T-helper 22 cell (primary cell): ENCODE data around the gene ANKRD53.
"Not testable (repeated sequence)": the region's sequence is repeated elsewhere in the genome, so short reads cannot be mapped to it uniquely, and the experiment has no call there.

ENCODE experiments used
- DNase-seq: peaks from one replicate; pipeline ENCODE4 v3.0.0-alpha.2; 2020; ENCODE audit warnings: low read depth

The ANKRD53 gene

GRCh38 chr2:70991142-70991541, 12.7 kb downstream of the ANKRD53 start:
- DNase-seq, result no peak

- DNase-seq, result no peak
These were observed 13.3 kb downstream of the ANKRD53 start for GRCh38 chr2:70991742-70992141.

GRCh38 chr2:70992945-70993853, 14.8 kb downstream of the ANKRD53 start:
- DNase-seq, result no peak

- no peak for DNase-seq
These were observed 15.7 kb downstream of the ANKRD53 start for GRCh38 chr2:70994009-70994698.

DNA sequence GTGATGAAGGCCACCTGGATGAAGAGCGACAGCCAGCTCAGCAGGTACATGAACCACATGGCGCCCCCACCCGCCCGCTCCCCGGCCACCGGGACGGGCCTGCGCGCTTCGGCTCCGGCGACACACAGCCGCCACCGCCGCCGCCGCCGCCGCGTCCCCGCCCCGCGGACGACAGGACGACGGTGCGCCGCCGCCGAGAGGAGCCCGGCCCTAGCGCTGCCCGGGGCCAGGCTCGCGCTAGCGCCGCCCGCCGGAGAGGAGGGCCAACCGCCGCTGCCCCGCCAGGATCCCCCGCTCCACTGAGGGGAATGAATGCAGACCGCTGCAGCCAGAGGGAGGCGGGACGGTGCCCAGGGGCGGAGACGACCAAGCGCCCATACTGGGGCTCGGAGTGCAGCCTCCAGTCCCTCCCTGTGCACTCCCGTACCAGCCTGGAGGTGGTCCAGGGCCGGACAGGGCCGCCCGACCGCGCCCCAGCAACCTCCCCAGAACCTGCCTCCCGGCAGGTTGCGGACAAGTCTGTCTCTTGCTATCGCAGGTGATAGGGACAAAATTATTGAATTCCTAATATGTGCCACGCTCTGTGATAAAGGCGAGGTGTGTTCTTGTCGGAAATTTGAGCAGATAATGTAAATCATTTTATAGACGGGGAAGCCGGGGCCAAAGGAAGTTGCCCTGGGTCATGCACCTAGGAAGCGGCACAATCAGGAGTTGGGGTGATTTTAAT, 16.4 kb downstream of the ANKRD53 start, which contains the start of gene TEX261:
Gene TEX261 (minus strand): TSS at position 175 of the 727 bp plus-strand sequence. CDS start 116 bp downstream, at position 59.
- peak; percentile 80 for DNase-seq

DNA sequence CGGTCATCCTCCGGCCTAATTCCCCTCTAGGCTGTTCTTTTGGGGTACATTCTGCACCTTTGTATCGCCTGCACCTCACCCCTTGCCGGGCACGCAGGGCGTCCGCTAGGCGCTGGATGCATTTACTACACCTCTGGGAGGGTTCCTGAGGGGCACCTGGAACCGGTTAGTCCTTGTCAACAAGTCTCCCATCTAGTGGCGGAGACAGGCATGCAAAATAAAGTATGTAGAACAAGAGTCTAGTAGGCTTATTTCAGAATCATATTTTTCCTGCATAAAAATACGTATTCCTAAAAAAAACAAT, 16.9 kb downstream of the ANKRD53 start:
- DNase-seq, result peak; percentile 42

GRCh38 chr2:70998885-70999284, 20.5 kb downstream of the ANKRD53 start:
- DNase-seq, result not testable (repeated sequence)

GRCh38 chr2:70999362-70999761, 20.9 kb downstream of the ANKRD53 start:
- no peak for DNase-seq

DNA sequence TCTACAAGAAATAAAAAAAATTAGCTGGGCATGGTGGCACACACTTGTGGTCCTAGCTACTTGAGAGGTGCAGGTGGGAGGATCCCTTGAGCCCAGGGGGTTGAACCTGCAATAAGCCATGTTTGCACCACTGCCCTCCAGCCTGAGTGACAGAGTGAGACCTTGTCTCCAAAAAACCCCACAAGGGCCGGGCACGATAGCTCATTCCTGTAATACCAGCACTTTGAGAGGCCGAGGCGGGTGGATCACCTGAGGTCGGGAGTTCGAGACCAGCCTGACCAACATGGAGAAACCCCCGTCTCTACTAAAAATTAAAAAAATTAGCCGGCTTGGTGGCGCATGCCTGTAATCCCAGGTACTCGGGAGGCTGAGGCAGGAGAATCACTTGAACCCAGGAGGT, 21.5 kb downstream of the ANKRD53 start:
- not testable (repeated sequence) for DNase-seq

- DNase-seq, result peak; percentile 56
These were observed 22.6 kb downstream of the ANKRD53 start for GRCh38 chr2:71000780-71001591.

DNA sequence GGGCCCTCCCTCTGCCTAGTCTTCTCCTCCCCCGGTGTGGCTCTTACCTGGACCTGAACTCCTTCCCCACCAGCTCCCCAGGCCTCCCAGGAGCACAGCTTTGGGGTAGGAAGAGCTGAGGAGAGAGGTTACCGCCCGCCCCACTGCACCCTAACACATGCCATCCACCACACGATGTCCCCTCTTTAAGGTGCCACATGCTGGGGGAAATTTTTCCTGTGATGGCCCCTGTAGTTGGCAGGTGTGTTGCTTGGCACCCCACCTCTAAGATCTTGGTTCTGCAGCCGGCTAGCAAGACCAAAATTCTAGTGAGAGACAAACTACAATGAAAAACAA, 23.1 kb downstream of the ANKRD53 start:
- no peak for DNase-seq

- no peak for DNase-seq
These were observed 23.6 kb downstream of the ANKRD53 start for GRCh38 chr2:71001981-71002570.

- DNase-seq, result no peak
These were observed 25.0 kb downstream of the ANKRD53 start for GRCh38 chr2:71003396-71003795.

DNA sequence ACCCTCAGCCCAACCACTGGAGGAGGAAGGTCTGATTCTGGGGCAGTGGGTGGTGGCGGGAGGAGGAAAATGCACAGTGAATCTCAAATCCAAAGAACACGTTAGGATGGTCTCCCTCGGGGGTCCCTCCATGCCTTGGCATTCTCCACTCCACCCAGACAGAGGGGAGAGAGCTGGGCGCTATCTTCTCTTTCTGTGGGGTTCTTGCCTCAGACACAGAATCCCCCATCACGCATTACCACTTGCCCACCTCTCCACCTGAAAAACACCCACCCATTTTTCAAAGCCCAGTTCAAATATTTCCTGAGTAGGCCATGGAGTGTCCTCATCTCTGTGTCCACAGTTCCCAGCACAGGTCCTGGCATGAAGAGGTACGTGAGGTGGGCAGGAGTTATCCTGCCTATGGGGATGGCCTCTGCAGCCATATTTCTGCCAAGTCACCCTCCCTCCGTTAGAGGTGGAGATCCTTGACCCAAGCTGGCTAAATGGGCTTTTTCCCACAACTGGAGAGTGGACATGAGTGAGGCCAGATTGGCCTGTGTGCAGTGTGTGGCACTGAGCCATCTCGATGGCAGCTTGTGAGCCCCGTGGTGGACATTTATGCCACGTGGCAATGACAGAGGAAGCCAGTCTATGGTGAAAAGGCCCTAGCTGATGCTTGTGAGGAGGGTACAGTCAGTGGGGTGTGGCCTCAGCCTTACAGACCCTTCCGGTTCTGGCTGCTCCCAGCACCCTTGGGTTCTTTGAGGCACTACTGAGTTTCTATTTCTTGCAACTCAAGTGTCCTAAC, 25.7 kb downstream of the ANKRD53 start:
- no peak for DNase-seq

GRCh38 chr2:71004857-71005256, 26.4 kb downstream of the ANKRD53 start:
- no peak for DNase-seq

DNA sequence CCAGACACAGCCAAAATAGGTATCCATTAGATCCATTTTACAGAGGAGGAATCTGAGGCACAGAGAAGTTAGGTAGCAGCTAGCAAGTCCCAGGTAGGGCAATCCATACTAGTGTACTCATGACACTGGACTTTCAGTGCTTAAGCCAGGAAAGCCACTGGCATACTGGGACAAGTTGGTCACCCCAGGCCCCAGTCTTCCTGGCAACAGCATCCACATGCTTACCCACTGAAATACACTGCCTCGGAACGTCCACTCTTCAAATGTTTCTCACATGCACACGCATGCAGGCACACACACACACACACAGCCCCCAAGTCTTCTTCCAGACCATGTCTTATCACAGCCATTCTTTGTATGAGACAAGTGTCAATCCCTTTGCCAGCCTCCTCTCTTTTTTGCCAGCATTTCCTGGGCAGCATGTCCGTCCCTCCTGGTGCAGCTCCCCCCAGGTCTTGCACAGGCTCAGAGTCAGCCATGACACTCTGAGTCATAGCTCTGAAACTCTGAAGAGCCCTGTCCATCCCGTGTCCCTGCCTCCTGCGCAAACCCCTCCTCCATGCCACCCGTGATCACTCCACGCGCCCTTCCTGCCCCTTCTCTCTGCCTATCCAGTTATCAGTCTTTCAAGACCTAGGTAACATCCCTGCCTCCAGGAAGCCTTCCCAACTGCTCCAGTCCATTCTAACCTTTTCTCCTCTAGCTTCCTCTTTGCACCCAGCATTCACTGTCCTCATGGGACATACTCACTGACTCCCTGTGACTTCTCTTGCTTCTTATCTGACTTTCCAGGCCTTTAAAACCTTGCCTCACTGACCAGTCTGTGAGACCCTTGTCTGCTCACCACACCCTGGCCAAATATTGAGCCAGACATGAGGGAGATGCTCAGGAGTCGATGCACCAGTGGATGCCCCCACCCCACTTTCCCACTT, 27.1 kb downstream of the ANKRD53 start:
- no peak for DNase-seq

DNA sequence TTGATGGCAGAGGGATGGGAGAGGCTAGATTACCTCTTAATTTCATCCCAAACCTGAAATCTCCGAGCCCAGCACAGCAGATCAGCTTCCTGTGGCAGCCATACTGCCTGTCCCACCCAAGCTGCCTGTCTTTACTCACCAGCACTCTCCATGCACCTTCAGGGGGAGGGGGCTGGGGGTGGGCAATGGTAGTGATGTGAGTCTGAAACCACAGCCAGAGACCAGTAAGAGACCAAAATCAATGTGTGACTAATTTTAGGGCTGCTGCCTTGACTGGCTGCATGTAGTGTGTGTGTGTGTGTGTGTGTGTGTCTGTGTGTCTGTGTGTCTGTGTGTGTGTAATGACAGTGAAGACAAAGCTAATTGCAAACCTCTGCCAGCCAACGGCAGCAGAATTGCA, 27.9 kb downstream of the ANKRD53 start:
- no peak for DNase-seq

DNA sequence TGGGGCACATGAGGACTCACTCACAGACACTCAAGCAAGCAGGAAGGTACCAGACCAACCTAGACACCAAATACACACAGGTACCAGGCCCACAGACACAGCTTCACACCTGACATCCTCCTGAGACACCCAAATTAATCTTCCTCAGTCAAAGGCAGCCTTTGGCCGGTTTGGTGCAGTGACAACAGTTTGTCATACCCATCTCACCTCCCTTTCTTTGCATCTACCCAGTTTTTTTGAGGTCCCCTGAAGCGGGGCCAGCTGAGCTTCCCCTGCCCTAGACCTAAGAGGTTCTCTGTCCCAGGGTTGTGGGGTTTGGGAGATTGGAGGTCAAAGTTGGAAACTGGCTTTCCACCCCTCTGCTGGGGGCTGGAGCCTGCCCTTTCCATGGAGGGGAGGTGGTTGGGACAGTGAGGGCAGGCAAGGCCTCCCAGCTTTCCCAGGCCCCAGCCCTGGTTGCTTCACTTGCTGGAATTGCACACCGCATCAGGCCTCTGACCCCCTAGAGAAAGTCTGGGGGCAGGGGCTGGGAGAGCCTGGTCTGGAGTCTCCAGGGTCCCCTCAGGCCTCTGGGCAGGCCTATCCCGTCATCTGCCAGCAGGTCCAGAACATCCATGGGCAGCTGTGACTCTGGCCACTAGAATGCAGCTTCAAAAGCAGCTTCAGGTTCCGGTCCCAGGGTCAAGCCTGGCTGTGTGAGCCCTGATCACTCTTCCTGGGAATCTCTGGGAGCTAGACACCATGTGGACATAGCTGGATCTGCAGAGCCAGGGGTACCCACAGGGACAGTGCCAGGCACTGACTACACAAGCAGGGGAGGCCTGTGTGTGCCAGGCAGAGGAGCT, 28.7 kb downstream of the ANKRD53 start:
- no peak for DNase-seq

GRCh38 chr2:71008342-71008741, 29.9 kb downstream of the ANKRD53 start:
- DNase-seq, result no peak
